PFSK-1 (cell line): ENCODE data around the gene TMEM250.

Source experiments
- POLR2AphosphoS5 ChIP-seq: IDR thresholded peaks from 2 replicates; pipeline ENCODE4 v1.6.1; 2012; ENCODE audit warnings: low read depth, mild to moderate bottlenecking, control low read depth, low read length, moderate library complexity
- REST ChIP-seq, 2 experiments: IDR thresholded peaks; 2 replicates each; pipeline versions ENCODE4 v1.6.1 to v1.8.0; 2011 to 2012; ENCODE audit warnings: low read depth in 2 of 2, low read length in 2 of 2, control low read depth in 1 of 2, inconsistent platforms in 1 of 2, mild to moderate bottlenecking in 1 of 2, moderate library complexity in 1 of 2; ENCODE audit not compliant: insufficient read depth in 1 of 2
- SIN3A ChIP-seq: IDR thresholded peaks from 2 replicates; pipeline ENCODE4 v1.6.1; 2012; ENCODE audit warnings: mild to moderate bottlenecking, low read length, moderate library complexity, borderline replicate concordance; ENCODE audit not compliant: insufficient read depth
- TAF1 ChIP-seq: IDR thresholded peaks from 2 replicates; pipeline ENCODE4 v1.6.1; 2012; ENCODE audit warnings: low read length, control low read depth, borderline replicate concordance; ENCODE audit not compliant: insufficient read depth

GRCh38 chr9:136085815-136086212, 32.9 kb downstream of the TMEM250 start:
- TF ChIP-seq REST (IDR thresholded peaks at IDR 0.05; ENCODE audit: insufficient read depth in 1 of 2, low read depth in 2 of 2, low read length in 2 of 2): no peak
- no peak for TF ChIP-seq SIN3A
- no peak for TF ChIP-seq POLR2AphosphoS5
- no peak for TF ChIP-seq TAF1
